Vagina (tissue), 2 donors: ENCODE results near the gene BCAS1. TPM values are rescaled to one million over a fixed set of nuclear protein-coding genes. Genes with fewer than 3 reads are reported as not detected.
A peak's percentile ranks its signal among the peaks of the same experiment; 100 is the strongest.

Experiments
- DNase-seq, 2 donors: peaks; one replicate each; pipeline ENCODE4 v3.0.0-alpha.2; 2017; ENCODE audit errors: extremely low spot score in 2 of 2
- H3K27ac ChIP-seq: fragments of 200-600 bp; sonication (generic); one replicate; pipeline ENCODE4 v1.5.1; 2019
- H3K27me3 ChIP-seq: fragments of 200-600 bp; sonication (generic); one replicate; pipeline ENCODE4 v1.5.1; 2019
- H3K36me3 ChIP-seq, 2 donors: fragments of 200-600 bp; sonication (generic); one replicate each; pipeline ENCODE4 v1.5.1; 2017 to 2019
- H3K4me1 ChIP-seq: fragments of 200-600 bp; sonication (generic); one replicate; pipeline ENCODE4 v1.5.1; 2019
- H3K4me3 ChIP-seq, 2 donors: fragments of 200-600 bp; sonication (generic); 1 replicate in 1 of 2; 2 replicates in 1 of 2; pipeline ENCODE4 v1.5.1; 2016 to 2019
- H3K9me3 ChIP-seq: fragments of 200-600 bp; sonication (generic); one replicate; pipeline ENCODE4 v1.5.1; 2019
- POLR2A ChIP-seq, 2 donors: fragments of 450-650 bp; IDR thresholded peaks; one replicate each; pipeline ENCODE4 v1.6.1; 2017; ENCODE audit warnings: antibody characterized with exemption in 2 of 2, mild to moderate bottlenecking in 2 of 2, moderate library complexity in 2 of 2
- POLR2AphosphoS5 ChIP-seq, 2 donors: sonication (generic); formaldehyde crosslinking; IDR thresholded peaks; one replicate each; pipeline ENCODE4 v1.9.0; 2017; ENCODE audit warnings: antibody characterized with exemption in 2 of 2, mild to moderate bottlenecking in 2 of 2, low read depth in 1 of 2; ENCODE audit not compliant: insufficient read depth in 1 of 2
- intact Hi-C: fragments of 100-400 bp; cut with DNase I; formaldehyde crosslinking; loops from one replicate; pipeline ENCODE4 v1.15.1; 2023
- total RNA-seq: library from RNA; depleted of rRNA; stranded (reverse); fragments of >200 nt; gene quantifications from one replicate; pipeline ENCODE4 v1.2.3, GENCODE V29; 2016
- TF ChIP-seq, protein P1 (sequence below), 3 experiments: fragments of 450-650 bp in 2 of 3; fragments of 200-600 bp in 1 of 3; sonication (generic) in 1 of 3; IDR thresholded peaks; one replicate each; pipeline ENCODE4 v1.5.1; 2017 to 2019; ENCODE audit warnings: antibody characterized with exemption in 3 of 3, mild to moderate bottlenecking in 2 of 3, moderate library complexity in 2 of 3

BCAS1 gene
- total RNA-seq, 1 donor from 2014 or later: 2.7 TPM

DNA sequence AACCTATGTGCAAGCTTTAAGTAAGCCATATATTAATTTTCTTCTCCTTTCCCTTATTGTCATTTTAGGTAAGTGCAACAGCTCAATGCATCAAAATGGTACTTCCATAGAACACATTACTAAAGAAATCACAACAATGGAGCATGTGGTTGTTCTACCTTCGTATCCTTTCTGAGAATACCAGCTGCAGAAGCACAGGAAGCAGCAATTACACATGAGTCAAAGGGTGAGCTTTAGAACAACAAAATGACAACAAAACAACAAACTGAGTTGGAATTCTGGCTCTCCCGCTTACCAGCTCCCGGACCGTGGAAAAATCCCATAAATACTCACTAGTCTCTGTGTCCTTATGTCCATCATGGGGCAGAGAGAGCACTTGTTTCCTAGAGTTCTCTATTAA is 108.9 kb downstream of the BCAS1 start:
- Histone ChIP-seq H3K27ac (no peak overlapping the region), H3K4me3 (no peak overlapping the region), H3K9me3 (no peaks in the 10 kb centered on the region), H3K36me3 (no peaks in the 10 kb centered on the region), H3K4me1 (peaks cover 16% of the 10 kb centered on the region), H3K27me3 (no peaks in the 10 kb centered on the region)
- DNase-seq: no peak
- intact Hi-C loops: no loop called here
- TF ChIP-seq POLR2AphosphoS5 (IDR thresholded peaks at IDR 0.05; ENCODE audit: insufficient read depth in 1 of 2, low read depth in 1 of 2): no peak
- TF ChIP-seq POLR2A (IDR thresholded peaks at IDR 0.05): no peak
- TF ChIP-seq, protein P1, sequence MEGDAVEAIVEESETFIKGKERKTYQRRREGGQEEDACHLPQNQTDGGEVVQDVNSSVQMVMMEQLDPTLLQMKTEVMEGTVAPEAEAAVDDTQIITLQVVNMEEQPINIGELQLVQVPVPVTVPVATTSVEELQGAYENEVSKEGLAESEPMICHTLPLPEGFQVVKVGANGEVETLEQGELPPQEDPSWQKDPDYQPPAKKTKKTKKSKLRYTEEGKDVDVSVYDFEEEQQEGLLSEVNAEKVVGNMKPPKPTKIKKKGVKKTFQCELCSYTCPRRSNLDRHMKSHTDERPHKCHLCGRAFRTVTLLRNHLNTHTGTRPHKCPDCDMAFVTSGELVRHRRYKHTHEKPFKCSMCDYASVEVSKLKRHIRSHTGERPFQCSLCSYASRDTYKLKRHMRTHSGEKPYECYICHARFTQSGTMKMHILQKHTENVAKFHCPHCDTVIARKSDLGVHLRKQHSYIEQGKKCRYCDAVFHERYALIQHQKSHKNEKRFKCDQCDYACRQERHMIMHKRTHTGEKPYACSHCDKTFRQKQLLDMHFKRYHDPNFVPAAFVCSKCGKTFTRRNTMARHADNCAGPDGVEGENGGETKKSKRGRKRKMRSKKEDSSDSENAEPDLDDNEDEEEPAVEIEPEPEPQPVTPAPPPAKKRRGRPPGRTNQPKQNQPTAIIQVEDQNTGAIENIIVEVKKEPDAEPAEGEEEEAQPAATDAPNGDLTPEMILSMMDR (IDR thresholded peaks at IDR 0.05): no peak

DNA sequence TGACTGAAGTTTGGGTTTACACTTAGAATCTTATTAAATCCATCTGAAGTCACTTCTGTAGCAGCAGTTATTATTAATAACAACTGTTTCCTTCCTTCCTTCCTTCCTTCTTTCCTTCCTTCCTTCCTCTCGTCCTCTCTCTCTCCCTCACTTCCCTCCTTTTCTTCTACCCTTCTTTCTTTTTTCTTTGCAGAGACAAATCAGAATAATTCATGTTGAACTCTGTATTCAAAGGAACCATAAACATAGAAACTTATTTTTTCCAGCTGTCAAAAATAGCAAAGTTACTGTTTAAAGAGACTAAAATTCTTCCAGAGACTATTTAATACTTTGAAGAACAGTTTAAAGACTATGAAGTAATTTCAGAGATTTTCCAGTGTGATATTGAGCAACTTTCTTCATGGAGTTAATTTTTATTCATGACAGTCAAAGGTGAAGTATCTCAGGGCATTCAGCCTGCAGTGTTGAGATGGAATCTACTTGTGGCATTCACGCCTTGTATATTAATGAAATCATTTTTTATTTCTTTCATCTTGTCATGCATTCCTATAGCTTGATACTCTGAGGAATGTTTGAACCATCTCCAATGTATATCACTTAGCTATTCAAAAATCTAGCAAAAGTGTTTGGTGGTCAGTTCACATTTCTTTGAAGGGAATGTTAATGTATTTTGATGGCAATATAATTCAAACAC is 109.7 kb downstream of the BCAS1 start:
- peaks cover 16% of the 10 kb centered on the region for H3K4me1 ChIP-seq
- H3K4me3 ChIP-seq: no peak overlapping the region
- DNase-seq: no peak
- H3K36me3 ChIP-seq: no peaks in the 10 kb centered on the region
- H3K9me3 ChIP-seq: no peaks in the 10 kb centered on the region
- no peak overlapping the region for H3K27ac ChIP-seq
- intact Hi-C loops: no loop called here
- TF ChIP-seq, protein P1 (IDR thresholded peaks at IDR 0.05): no peak
- TF ChIP-seq POLR2AphosphoS5 (IDR thresholded peaks at IDR 0.05; ENCODE audit: insufficient read depth in 1 of 2, low read depth in 1 of 2): no peak
- no peak for TF ChIP-seq POLR2A (IDR thresholded peaks at IDR 0.05)
- no peaks in the 10 kb centered on the region for H3K27me3 ChIP-seq

DNA sequence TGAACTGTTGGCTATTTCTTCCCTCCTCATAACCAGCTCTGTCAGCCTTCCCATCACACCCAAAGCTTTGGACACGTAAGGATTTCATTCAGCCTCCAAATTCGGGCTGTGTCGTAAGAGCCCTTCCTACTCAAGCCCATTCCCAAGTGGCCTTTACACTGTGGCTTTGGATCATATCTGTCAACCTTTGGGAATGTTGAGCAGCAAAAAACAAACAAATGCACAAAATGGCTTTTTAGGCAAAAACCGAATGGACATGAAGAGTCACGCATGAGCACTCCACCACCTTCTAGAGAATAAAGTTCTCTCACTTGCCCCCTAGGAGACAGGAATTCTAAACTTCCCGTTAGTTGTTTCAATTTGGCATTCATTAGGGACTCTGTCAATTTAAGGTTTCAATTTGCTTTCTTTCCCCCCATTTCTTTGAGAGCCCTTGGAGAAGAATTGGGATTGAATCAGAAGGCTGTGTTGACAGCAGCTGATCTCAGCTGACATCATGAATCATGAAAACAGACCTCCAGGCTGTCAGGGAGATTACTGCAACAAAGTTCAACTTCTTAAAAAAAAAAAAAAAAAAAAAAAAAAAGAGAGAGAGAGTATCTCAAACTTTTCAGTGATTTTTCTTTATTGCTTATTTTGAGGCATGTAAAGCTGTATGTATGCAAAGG is 110.3 kb downstream of the BCAS1 start:
- TF ChIP-seq POLR2A (IDR thresholded peaks at IDR 0.05) (no peak), POLR2AphosphoS5 (IDR thresholded peaks at IDR 0.05; ENCODE audit: insufficient read depth in 1 of 2, low read depth in 1 of 2) (no peak)
- TF ChIP-seq, protein P1 (IDR thresholded peaks at IDR 0.05): no peak
- Histone ChIP-seq H3K9me3 (no peaks in the 10 kb centered on the region), H3K27me3 (no peaks in the 10 kb centered on the region), H3K4me3 (no peak overlapping the region), H3K36me3 (no peaks in the 10 kb centered on the region), H3K27ac (peak overlapping the region; percentile 17), H3K4me1 (peaks cover 16% of the 10 kb centered on the region)
- DNase-seq: no peak
- intact Hi-C loops: no loop called here

DNA sequence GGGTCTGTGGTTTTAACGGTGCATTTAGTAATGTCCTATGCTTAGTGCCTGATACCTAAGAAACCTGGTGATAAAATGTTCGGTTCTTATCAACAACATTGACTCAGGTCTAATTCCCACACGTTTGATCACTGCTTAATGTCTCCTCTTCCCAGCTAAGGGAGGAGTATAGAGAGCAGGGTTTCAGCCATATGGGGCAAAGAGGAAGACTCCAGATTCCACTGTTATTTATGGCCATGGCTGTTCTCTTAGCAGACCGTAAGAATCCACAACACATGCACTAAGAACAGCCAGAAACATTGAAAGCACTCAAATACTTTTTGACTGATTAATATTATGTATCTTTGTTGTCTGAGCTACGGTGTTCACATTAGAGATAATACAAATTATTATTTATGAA is 112.1 kb downstream of the BCAS1 start:
- H3K36me3 ChIP-seq: no peaks in the 10 kb centered on the region
- peaks cover 16% of the 10 kb centered on the region for H3K4me1 ChIP-seq
- no peak overlapping the region for H3K27ac ChIP-seq
- no peak overlapping the region for H3K4me3 ChIP-seq
- no peaks in the 10 kb centered on the region for H3K9me3 ChIP-seq
- intact Hi-C loops: no loop called here
- no peak for DNase-seq
- TF ChIP-seq, protein P1 (IDR thresholded peaks at IDR 0.05): no peak
- TF ChIP-seq POLR2A (IDR thresholded peaks at IDR 0.05): no peak
- no peak for TF ChIP-seq POLR2AphosphoS5 (IDR thresholded peaks at IDR 0.05; ENCODE audit: insufficient read depth in 1 of 2, low read depth in 1 of 2)
- no peaks in the 10 kb centered on the region for H3K27me3 ChIP-seq
